Prostate gland (tissue), 2 donors: Measurements from ENCODE around the gene PTPRD. TPM values are rescaled to one million over a fixed set of nuclear protein-coding genes. Genes with fewer than 3 reads are reported as not detected.

Experiments used
- DNase-seq: peaks from one replicate; pipeline ENCODE4 v3.0.0-alpha.2; 2019; ENCODE audit warnings: low spot score
- H3K27ac ChIP-seq, 2 donors: fragments of 200-600 bp; sonication (generic); 2 replicates each; pipeline ENCODE4 v1.5.1; 2017 to 2019
- H3K27me3 ChIP-seq: fragments of 200-600 bp; sonication (generic); replicated peaks from 2 replicates; pipeline ENCODE4 v1.5.1; 2019; ENCODE audit not compliant: insufficient read depth
- H3K36me3 ChIP-seq, 2 donors: fragments of 200-600 bp; sonication (generic); 1 replicate in 1 of 2; 2 replicates in 1 of 2; pipeline versions ENCODE4 v1.5.1 to v1.8.1; 2017 to 2019
- H3K4me1 ChIP-seq: fragments of 200-600 bp; sonication (generic); replicated peaks from 2 replicates; pipeline ENCODE4 v1.5.1; 2019
- H3K4me3 ChIP-seq, 2 donors: fragments of 200-600 bp; sonication (generic); 2 replicates each; pipeline ENCODE4 v1.5.1; 2017 to 2019
- H3K9me3 ChIP-seq: fragments of 200-600 bp; sonication (generic); 2 replicates; pipeline ENCODE4 v1.5.1; 2017
- CTCF ChIP-seq, 4 experiments: fragments of 200-600 bp in 2 of 4; fragments of 450-650 bp in 2 of 4; sonication (generic) in 2 of 4; IDR thresholded peaks; 1 replicate in 3 of 4; 2 replicates in 1 of 4; pipeline ENCODE4 v1.5.1; 2016 to 2019; ENCODE audit warnings: antibody characterized with exemption in 4 of 4, mild to moderate bottlenecking in 2 of 4, moderate library complexity in 2 of 4
- POLR2A ChIP-seq: fragments of 450-650 bp; IDR thresholded peaks from one replicate; pipeline ENCODE4 v1.6.1; 2016; ENCODE audit warnings: antibody characterized with exemption, mild to moderate bottlenecking
- POLR2AphosphoS5 ChIP-seq: sonication (generic); formaldehyde crosslinking; IDR thresholded peaks from one replicate; pipeline ENCODE4 v1.6.1; 2017; ENCODE audit warnings: antibody characterized with exemption
- WGBS: methylation state at CpG from one replicate; pipeline ENCODE4 v1.1.5; 2018; 5-methylcytosine and 5-hydroxymethylcytosine counted together
- intact Hi-C: fragments of 100-400 bp; cut with DNase I; formaldehyde crosslinking; loops from one replicate; pipeline ENCODE4 v1.14.2; 2022
- total RNA-seq, 2 donors: library from RNA; depleted of rRNA; stranded (reverse); fragments of >200 nt; gene quantifications; one replicate each; pipeline ENCODE4 v1.1.0, GENCODE V29; 2016

Gene PTPRD
- total RNA-seq, 2 donors from 2014 or later, result 5.8 to 23.1 TPM

- 84% methylated on average over 4 of the region's 4 CpGs for WGBS
- H3K4me3 ChIP-seq, result no peak overlapping the region
Observed at GRCh38 chr9:8718121-8718725, 1894.6 kb downstream of the PTPRD start.

GRCh38 chr9:8717146-8717545 is 1895.7 kb downstream of the PTPRD start:
- DNase-seq, result no peak
- intact Hi-C loops, result no loop called here
- Histone ChIP-seq H3K9me3 (no peaks in the 10 kb centered on the region), H3K36me3 (no peaks in the 10 kb centered on the region), H3K27ac (no peak overlapping the region), H3K4me1 (no peaks in the 10 kb centered on the region), H3K4me3 (no peak overlapping the region), H3K27me3 (no peaks in the 10 kb centered on the region)
- TF ChIP-seq POLR2AphosphoS5 (no peak), POLR2A (no peak), CTCF (IDR thresholded peaks at IDR 0.05) (no peak)
- 92% methylated on average over 3 of the region's 3 CpGs for WGBS

More at GRCh38 chr9:8718121-8718725, 1894.6 kb downstream of the PTPRD start:
- DNase-seq, result no peak
- H3K27me3 ChIP-seq, result no peaks in the 10 kb centered on the region
- no peaks in the 10 kb centered on the region for H3K9me3 ChIP-seq
- intact Hi-C loops, result no loop called here
- no peaks in the 10 kb centered on the region for H3K4me1 ChIP-seq
- TF ChIP-seq CTCF (IDR thresholded peaks at IDR 0.05) (no peak), POLR2AphosphoS5 (no peak), POLR2A (no peak)
- H3K36me3 ChIP-seq, result no peaks in the 10 kb centered on the region
- no peak overlapping the region for H3K27ac ChIP-seq

GRCh38 chr9:8715788-8716187 is 1897.0 kb downstream of the PTPRD start:
- Histone ChIP-seq H3K27me3 (no peaks in the 10 kb centered on the region), H3K27ac (no peak overlapping the region), H3K4me3 (no peak overlapping the region), H3K36me3 (no peaks in the 10 kb centered on the region), H3K9me3 (no peaks in the 10 kb centered on the region), H3K4me1 (no peaks in the 10 kb centered on the region)
- intact Hi-C loops, result no loop called here
- TF ChIP-seq POLR2A (no peak), POLR2AphosphoS5 (no peak), CTCF (IDR thresholded peaks at IDR 0.05) (no peak)
- no peak for DNase-seq
- WGBS, result 43% methylated on average over 2 of the region's 2 CpGs

GRCh38 chr9:8713811-8714165 is 1899.0 kb downstream of the PTPRD start:
- no peak for DNase-seq
- Histone ChIP-seq H3K4me3 (no peak overlapping the region), H3K27ac (no peak overlapping the region), H3K27me3 (no peaks in the 10 kb centered on the region), H3K4me1 (no peaks in the 10 kb centered on the region), H3K9me3 (no peaks in the 10 kb centered on the region), H3K36me3 (no peaks in the 10 kb centered on the region)
- WGBS, result 86% methylated on average over 8 of the region's 8 CpGs
- intact Hi-C loops, result no loop called here
- no peak for TF ChIP-seq POLR2AphosphoS5
- TF ChIP-seq CTCF (IDR thresholded peaks at IDR 0.05), result no peak
- no peak for TF ChIP-seq POLR2A

- WGBS, result 94% methylated on average over 43 of the region's 44 CpGs
- intact Hi-C loops, result no loop called here
- H3K9me3 ChIP-seq, result no peaks in the 10 kb centered on the region
Observed at GRCh38 chr9:8713149-8713810, 1899.5 kb downstream of the PTPRD start.

More at GRCh38 chr9:8713149-8713810, 1899.5 kb downstream of the PTPRD start:
- TF ChIP-seq POLR2AphosphoS5 (no peak), POLR2A (no peak), CTCF (IDR thresholded peaks at IDR 0.05) (no peak)
- no peaks in the 10 kb centered on the region for H3K27me3 ChIP-seq
- H3K36me3 ChIP-seq, result no peaks in the 10 kb centered on the region
- DNase-seq, result no peak
- no peaks in the 10 kb centered on the region for H3K4me1 ChIP-seq
- H3K4me3 ChIP-seq, result no peak overlapping the region
- H3K27ac ChIP-seq, result no peak overlapping the region
